ENCODE results near the gene OSBPL5. TPM values are rescaled to one million over a fixed set of nuclear protein-coding genes. Genes with fewer than 3 reads are reported as not detected.

OSBPL5 gene
- total RNA-seq, 3 donors from 2014 or later (not counting 1 experiment from before 2014, with no cell fraction given), result 375 to 522 (median 377) TPM

DNA sequence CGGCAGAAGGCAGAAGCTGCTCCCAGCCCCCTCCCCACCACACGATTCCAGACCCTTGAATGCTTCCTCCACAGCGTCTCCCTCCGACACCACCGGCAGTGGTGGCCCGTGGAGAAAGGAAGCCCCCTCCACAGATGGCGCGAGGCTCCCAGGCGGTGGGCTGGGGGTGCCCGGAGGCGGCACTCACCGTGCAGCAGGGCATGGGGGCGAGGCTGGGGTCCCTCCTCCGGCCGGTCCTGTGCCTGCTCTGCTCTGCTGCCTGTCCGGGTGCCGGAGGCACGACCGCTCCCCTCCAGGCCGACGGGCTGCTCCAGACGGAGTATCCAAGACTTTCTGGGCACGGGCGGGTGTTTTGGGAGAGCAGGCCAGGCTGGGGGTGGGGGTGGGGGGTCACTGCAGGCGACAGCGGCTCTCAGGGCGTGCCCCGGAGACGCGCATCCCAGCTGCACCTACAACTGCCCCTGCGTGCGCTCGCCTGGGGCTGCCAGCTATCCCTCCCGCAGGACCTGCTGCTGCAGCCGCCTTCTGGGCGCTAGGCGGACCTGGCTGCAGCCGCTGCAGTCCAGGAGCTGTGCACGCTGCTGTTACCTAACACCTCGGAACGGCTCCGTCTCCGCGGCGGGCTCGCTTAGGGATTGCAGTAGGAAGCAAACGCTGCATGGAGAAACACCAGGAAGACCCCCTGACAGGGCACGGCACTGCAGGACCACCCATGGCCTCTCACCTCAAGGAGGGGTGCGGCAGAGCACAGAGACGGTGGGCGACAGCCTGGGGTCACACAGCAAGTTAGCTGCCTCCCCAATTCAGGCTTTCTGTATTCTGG lies 38.3 kb upstream of the OSBPL5 start:
- WGBS (ENCODE audit: insufficient coverage), result 9% methylated on average over 50 of the region's 51 CpGs

DNA sequence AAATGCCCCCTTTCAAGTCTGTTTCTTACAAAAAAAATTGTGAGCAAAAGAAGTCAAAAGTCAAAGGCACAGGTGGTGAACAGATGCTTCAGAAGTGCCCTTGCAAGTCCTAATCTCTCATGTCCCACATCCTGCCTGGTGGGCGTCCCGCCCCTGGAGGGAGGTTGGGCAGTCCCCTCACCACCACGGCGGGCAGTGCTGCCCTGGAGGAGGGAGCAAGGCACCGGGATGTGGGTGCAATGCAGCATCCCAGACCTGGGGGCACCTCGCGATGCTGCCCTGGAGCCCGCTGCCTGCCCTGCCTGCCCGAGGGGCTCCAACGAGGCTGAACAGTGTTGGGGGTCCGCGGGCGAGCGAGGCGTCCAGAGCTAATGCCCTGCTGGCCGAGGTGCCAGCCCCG lies 37.6 kb upstream of the OSBPL5 start:
- no peaks in the 10 kb centered on the region for H3K36me3 Mint-ChIP-seq
- DNase-seq, result peak in 1 of 2 donors; percentile 36

More for the DNA sequence above, 38.3 kb upstream of the OSBPL5 start:
- H3K4me1 Mint-ChIP-seq, result peaks cover 15 to 19% of the 10 kb centered on the region in 2 donors
- H3K4me3 Mint-ChIP-seq, result peak overlapping the region; percentile 9
- DNase-seq (no peak), ATAC-seq (no peak)
- H3K36me3 Mint-ChIP-seq, result no peaks in the 10 kb centered on the region
- no peak overlapping the region for H3K27ac Mint-ChIP-seq
- Histone ChIP-seq H3K27ac (ENCODE audit: low read length) (no peak overlapping the region), H3K9me3 (ENCODE audit: control insufficient read depth, insufficient read depth, low read length) (no peaks in the 10 kb centered on the region), H3K36me3 (ENCODE audit: control insufficient read depth, insufficient read depth, low read length) (no peaks in the 10 kb centered on the region), H3K27me3 (ENCODE audit: control insufficient read depth, insufficient read depth, low read length) (peaks cover 31% of the 10 kb centered on the region), H3K4me3 (ENCODE audit: low read length) (no peak overlapping the region), H3K4me1 (ENCODE audit: control insufficient read depth, insufficient read depth, low read length) (peaks cover 56% of the 10 kb centered on the region)
- intact Hi-C loops (cut with micrococcal nuclease), result no loop called here
- no peaks in the 10 kb centered on the region for H3K9me3 Mint-ChIP-seq
- H3K27me3 Mint-ChIP-seq (ENCODE audit: low read depth in 2 of 2), result peaks cover 0 to 21% of the 10 kb centered on the region in 2 donors
- TF ChIP-seq, protein P1, sequence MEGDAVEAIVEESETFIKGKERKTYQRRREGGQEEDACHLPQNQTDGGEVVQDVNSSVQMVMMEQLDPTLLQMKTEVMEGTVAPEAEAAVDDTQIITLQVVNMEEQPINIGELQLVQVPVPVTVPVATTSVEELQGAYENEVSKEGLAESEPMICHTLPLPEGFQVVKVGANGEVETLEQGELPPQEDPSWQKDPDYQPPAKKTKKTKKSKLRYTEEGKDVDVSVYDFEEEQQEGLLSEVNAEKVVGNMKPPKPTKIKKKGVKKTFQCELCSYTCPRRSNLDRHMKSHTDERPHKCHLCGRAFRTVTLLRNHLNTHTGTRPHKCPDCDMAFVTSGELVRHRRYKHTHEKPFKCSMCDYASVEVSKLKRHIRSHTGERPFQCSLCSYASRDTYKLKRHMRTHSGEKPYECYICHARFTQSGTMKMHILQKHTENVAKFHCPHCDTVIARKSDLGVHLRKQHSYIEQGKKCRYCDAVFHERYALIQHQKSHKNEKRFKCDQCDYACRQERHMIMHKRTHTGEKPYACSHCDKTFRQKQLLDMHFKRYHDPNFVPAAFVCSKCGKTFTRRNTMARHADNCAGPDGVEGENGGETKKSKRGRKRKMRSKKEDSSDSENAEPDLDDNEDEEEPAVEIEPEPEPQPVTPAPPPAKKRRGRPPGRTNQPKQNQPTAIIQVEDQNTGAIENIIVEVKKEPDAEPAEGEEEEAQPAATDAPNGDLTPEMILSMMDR (IDR thresholded peaks at IDR 0.05), result no peak

DNA sequence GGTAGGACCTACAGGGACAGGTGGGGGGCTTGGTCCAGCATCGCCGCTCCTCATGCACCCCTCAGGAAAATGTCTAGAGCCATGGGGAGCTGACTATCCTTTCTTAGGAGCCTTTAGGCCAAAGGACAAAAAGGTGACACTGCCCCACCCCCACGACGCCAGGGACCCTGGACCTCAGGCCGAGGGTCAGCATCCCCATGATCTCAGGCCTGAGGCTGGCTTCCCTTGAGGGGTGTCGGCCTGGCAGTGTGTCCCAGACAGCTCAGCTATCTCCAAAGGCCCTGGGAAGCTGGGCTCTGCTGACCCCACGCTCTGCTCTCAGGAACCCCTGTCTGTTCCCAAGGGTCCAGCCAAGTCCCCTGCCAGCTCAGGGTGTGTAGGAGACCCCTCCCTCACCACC lies 37.2 kb upstream of the OSBPL5 start:
- Mint-ChIP-seq H3K27ac (no peak overlapping the region), H3K9me3 (no peaks in the 10 kb centered on the region), H3K4me3 (peak overlapping the region; percentile 38), H3K27me3 (ENCODE audit: low read depth in 2 of 2) (peaks cover 0 to 22% of the 10 kb centered on the region in 2 donors), H3K36me3 (no peaks in the 10 kb centered on the region), H3K4me1 (peaks cover 15 to 19% of the 10 kb centered on the region in 2 donors)
- no peak for DNase-seq
- Histone ChIP-seq H3K4me1 (ENCODE audit: control insufficient read depth, insufficient read depth, low read length) (peaks cover 56% of the 10 kb centered on the region), H3K27ac (ENCODE audit: low read length) (no peak overlapping the region), H3K4me3 (ENCODE audit: low read length) (no peak overlapping the region), H3K9me3 (ENCODE audit: control insufficient read depth, insufficient read depth, low read length) (no peaks in the 10 kb centered on the region), H3K36me3 (ENCODE audit: control insufficient read depth, insufficient read depth, low read length) (no peaks in the 10 kb centered on the region), H3K27me3 (ENCODE audit: control insufficient read depth, insufficient read depth, low read length) (peaks cover 31% of the 10 kb centered on the region)
- ATAC-seq, result no peak
- intact Hi-C loops (cut with micrococcal nuclease), result no loop called here
- TF ChIP-seq, protein P1 (IDR thresholded peaks at IDR 0.05), result no peak
- 79% methylated on average over 7 of the region's 7 CpGs for WGBS (ENCODE audit: insufficient coverage)

More for the DNA sequence above, 37.6 kb upstream of the OSBPL5 start:
- H3K27me3 Mint-ChIP-seq (ENCODE audit: low read depth in 2 of 2), result peaks cover 0 to 22% of the 10 kb centered on the region in 2 donors
- WGBS (ENCODE audit: insufficient coverage), result 6% methylated on average over 17 of the region's 17 CpGs
- peaks cover 56% of the 10 kb centered on the region for H3K4me1 ChIP-seq (ENCODE audit: control insufficient read depth, insufficient read depth, low read length)
- no peaks in the 10 kb centered on the region for H3K9me3 Mint-ChIP-seq
- no peak overlapping the region for H3K27ac ChIP-seq (ENCODE audit: low read length)
- no peak overlapping the region for H3K4me3 ChIP-seq (ENCODE audit: low read length)
- TF ChIP-seq, protein P1 (IDR thresholded peaks at IDR 0.05), result no peak
- H3K4me3 Mint-ChIP-seq, result peak overlapping the region; percentile 38
- peaks cover 31% of the 10 kb centered on the region for H3K27me3 ChIP-seq (ENCODE audit: control insufficient read depth, insufficient read depth, low read length)
- intact Hi-C loops (cut with micrococcal nuclease), result no loop called here
- ATAC-seq, result no peak
- H3K36me3 ChIP-seq (ENCODE audit: control insufficient read depth, insufficient read depth, low read length), result no peaks in the 10 kb centered on the region
- H3K9me3 ChIP-seq (ENCODE audit: control insufficient read depth, insufficient read depth, low read length), result no peaks in the 10 kb centered on the region
- peaks cover 15 to 19% of the 10 kb centered on the region in 2 donors for H3K4me1 Mint-ChIP-seq
- no peak overlapping the region for H3K27ac Mint-ChIP-seq
